Thyroid gland (tissue), 4 donors: ENCODE results near the gene DKK1. TPM values are rescaled to one million over a fixed set of nuclear protein-coding genes. Genes with fewer than 3 reads are reported as not detected.

Experiments used
- DNase-seq, 2 donors: peaks; one replicate each; pipeline ENCODE4 v3.0.0-alpha.2; 2019
- H3K27ac ChIP-seq, 3 donors: fragments of 200-600 bp; sonication (generic); 1 replicate in 2 of 3; 2 replicates in 1 of 3; pipeline ENCODE4 v1.5.1; 2016 to 2019; ENCODE audit warnings: mild to moderate bottlenecking in 1 of 3, moderate library complexity in 1 of 3
- H3K27me3 ChIP-seq: fragments of 200-600 bp; sonication (generic); one replicate; pipeline ENCODE4 v1.5.1; 2019
- H3K36me3 ChIP-seq, 2 donors: fragments of 200-600 bp; sonication (generic); one replicate each; pipeline ENCODE4 v1.5.1; 2016 to 2019
- H3K4me1 ChIP-seq, 2 donors: fragments of 200-600 bp; sonication (generic); one replicate each; pipeline ENCODE4 v1.5.1; 2017 to 2019
- H3K4me3 ChIP-seq, 3 donors: fragments of 200-600 bp; sonication (generic); replicated peaks in 1 of 3; 1 replicate in 2 of 3; 2 replicates in 1 of 3; pipeline ENCODE4 v1.5.1; 2016; ENCODE audit warnings: mild to moderate bottlenecking in 1 of 3
- H3K9me3 ChIP-seq: fragments of 200-600 bp; sonication (generic); one replicate; pipeline ENCODE4 v1.5.1; 2017
- POLR2A ChIP-seq, 2 donors: fragments of 450-650 bp; IDR thresholded peaks; one replicate each; pipeline ENCODE4 v1.6.1; 2017; ENCODE audit warnings: antibody characterized with exemption in 2 of 2, mild to moderate bottlenecking in 2 of 2, moderate library complexity in 1 of 2
- WGBS, 2 donors: methylation state at CpG; one replicate each; pipeline ENCODE4 v1.1.5; 2017; 5-methylcytosine and 5-hydroxymethylcytosine counted together
- intact Hi-C: fragments of 100-400 bp; cut with DNase I; formaldehyde crosslinking; loops from one replicate; pipeline ENCODE4 v1.15.1; 2023
- total RNA-seq, 4 donors: library from RNA; depleted of rRNA; stranded (reverse); fragments of >200 nt; gene quantifications; one replicate each; pipeline ENCODE4 v1.2.3, GENCODE V29; 2016
- TF ChIP-seq, protein P1 (sequence below), 6 experiments: fragments of 200-600 bp in 3 of 6; fragments of 450-650 bp in 3 of 6; sonication (generic) in 3 of 6; IDR thresholded peaks; one replicate each; pipeline ENCODE4 v1.5.1; 2016 to 2019; ENCODE audit warnings: antibody characterized with exemption in 6 of 6, mild to moderate bottlenecking in 2 of 6, inconsistent platforms in 1 of 6, moderate library complexity in 1 of 6

Gene DKK1
- total RNA-seq, 4 donors from 2014 or later, result 1.7 to 3.2 TPM; not detected in 2

DNA sequence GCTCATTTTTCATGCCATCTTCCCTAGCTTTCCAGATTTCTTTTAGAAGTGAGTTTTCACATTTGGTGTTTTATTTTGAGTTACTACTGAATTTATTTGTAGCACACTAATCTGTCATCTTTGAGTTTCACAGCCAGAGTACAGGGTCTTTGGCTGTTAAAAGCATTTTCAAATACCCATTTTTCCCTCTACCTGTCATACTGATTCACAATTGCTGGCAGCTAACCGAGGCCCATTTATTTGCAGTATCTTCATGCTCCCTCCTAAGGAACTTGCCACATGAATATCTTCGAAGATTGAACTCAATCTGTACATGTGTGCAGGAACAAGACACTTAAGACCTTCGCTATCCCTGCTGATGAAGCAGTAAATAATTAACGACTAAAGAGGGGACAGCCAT lies 44.8 kb upstream of the DKK1 start:
- Histone ChIP-seq H3K27ac (no peak overlapping the region), H3K27me3 (no peaks in the 10 kb centered on the region), H3K9me3 (no peaks in the 10 kb centered on the region), H3K4me1 (no peaks in the 10 kb centered on the region), H3K4me3 (no peak overlapping the region), H3K36me3 (no peaks in the 10 kb centered on the region)
- TF ChIP-seq, protein P1, sequence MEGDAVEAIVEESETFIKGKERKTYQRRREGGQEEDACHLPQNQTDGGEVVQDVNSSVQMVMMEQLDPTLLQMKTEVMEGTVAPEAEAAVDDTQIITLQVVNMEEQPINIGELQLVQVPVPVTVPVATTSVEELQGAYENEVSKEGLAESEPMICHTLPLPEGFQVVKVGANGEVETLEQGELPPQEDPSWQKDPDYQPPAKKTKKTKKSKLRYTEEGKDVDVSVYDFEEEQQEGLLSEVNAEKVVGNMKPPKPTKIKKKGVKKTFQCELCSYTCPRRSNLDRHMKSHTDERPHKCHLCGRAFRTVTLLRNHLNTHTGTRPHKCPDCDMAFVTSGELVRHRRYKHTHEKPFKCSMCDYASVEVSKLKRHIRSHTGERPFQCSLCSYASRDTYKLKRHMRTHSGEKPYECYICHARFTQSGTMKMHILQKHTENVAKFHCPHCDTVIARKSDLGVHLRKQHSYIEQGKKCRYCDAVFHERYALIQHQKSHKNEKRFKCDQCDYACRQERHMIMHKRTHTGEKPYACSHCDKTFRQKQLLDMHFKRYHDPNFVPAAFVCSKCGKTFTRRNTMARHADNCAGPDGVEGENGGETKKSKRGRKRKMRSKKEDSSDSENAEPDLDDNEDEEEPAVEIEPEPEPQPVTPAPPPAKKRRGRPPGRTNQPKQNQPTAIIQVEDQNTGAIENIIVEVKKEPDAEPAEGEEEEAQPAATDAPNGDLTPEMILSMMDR (IDR thresholded peaks at IDR 0.05), result no peak
- DNase-seq, result no peak
- intact Hi-C loops, result no loop called here
- 89 to 91% methylated on average over 4 of the region's 4 CpGs for WGBS, 2 donors

DNA sequence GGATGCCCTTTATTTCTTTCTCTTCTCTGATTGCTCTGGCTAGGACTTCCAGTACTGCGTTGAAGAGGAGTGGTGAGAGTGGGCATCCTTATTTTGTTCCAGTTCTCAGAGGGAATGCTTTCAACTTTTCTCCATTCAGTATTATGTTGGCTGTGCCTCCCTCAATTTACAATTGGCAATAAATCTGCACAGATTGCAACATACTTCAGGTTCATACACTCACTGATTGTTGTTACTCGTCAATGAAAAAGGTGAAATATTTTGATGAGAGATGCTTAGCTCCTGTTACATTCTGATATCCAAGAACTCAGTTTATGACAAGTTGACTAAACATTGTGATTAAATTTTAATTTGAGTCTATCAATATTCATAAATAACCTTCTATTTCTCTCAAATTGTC lies 37.9 kb upstream of the DKK1 start:
- no peak for DNase-seq
- no peaks in the 10 kb centered on the region for H3K9me3 ChIP-seq
- H3K27ac ChIP-seq, result no peak overlapping the region
- no peaks in the 10 kb centered on the region for H3K36me3 ChIP-seq
- no peaks in the 10 kb centered on the region for H3K27me3 ChIP-seq
- no peaks in the 10 kb centered on the region for H3K4me1 ChIP-seq
- no peak overlapping the region for H3K4me3 ChIP-seq
- TF ChIP-seq, protein P1 (IDR thresholded peaks at IDR 0.05), result no peak
- no peak for TF ChIP-seq POLR2A (IDR thresholded peaks at IDR 0.05)
- intact Hi-C loops, result no loop called here
- WGBS, 2 donors, result 74 to 91% methylated on average over 2 of the region's 2 CpGs

DNA sequence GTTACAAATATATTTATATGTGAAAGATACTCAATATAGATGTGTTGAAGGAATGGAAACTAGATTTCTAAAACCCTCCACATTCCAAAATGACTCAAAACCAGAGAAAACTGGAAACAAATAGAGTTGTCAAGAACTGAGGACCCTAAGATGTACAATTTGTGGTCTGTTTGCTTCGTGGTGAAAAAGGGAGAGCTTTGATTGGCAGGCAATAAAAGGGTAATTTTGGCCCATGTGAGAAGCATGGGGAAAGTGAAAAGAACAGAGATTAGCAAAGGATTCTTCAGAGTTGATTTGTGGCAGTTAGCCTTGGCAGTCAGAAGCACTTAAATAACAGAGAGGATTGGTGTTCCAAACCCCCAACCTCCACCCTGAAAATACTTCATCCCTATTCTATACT lies 37.1 kb upstream of the DKK1 start:
- H3K9me3 ChIP-seq, result no peaks in the 10 kb centered on the region
- WGBS, 2 donors, result 71 to 73% methylated on average over 1 of the region's 1 CpG

DNA sequence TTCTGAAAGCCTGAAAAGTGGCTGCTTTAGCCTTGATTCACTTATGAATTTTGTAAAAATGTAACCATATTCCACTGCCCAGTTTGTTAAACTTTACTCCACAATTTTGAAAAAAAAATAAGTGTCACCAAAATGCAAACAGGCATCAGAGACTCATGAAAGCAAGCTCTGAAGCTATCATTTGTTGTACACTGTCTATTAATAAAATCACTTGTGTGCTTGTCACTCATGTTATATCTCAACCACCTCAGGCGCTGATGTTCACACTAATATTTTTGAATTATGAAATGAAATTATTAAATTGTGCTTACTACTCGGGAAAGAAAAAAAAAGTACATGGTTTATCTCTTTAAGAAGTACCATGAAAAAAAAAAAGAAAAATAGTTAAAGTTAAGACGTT lies 34.5 kb upstream of the DKK1 start:
- Histone ChIP-seq H3K27me3 (no peaks in the 10 kb centered on the region), H3K4me1 (no peaks in the 10 kb centered on the region), H3K36me3 (no peaks in the 10 kb centered on the region), H3K9me3 (no peaks in the 10 kb centered on the region), H3K27ac (no peak overlapping the region), H3K4me3 (no peak overlapping the region)
- 52 to 66% methylated on average over 3 of the region's 3 CpGs for WGBS, 2 donors
- intact Hi-C loops, result no loop called here
- no peak for TF ChIP-seq POLR2A (IDR thresholded peaks at IDR 0.05)
- TF ChIP-seq, protein P1 (IDR thresholded peaks at IDR 0.05), result no peak
- DNase-seq, result no peak

More for the DNA sequence above, 37.1 kb upstream of the DKK1 start:
- H3K27ac ChIP-seq, result no peak overlapping the region
- H3K27me3 ChIP-seq, result no peaks in the 10 kb centered on the region
- intact Hi-C loops, result no loop called here
- TF ChIP-seq, protein P1 (IDR thresholded peaks at IDR 0.05), result no peak
- no peak for TF ChIP-seq POLR2A (IDR thresholded peaks at IDR 0.05)
- DNase-seq, result no peak
- H3K36me3 ChIP-seq, result no peaks in the 10 kb centered on the region
- H3K4me1 ChIP-seq, result no peaks in the 10 kb centered on the region
- H3K4me3 ChIP-seq, result no peak overlapping the region

DNA sequence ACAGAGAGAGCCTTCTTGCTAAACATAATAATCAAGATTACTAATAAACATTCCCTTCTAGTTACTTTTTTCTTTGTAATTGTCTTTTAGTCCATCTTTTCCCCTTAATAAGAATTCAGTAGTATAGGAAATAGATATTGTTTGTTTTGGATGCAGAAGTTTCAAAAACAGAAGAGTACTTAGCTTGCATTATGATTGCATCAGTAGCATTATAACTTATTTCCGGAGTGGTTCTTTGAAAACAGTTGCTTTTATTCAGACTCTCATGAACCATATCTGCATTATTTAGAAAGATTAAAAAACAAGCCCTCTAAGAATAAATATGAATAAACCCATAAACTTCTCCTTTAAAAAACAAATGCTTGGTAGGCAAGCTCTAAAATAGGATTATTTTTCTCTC lies 34.0 kb upstream of the DKK1 start:
- Histone ChIP-seq H3K36me3 (no peaks in the 10 kb centered on the region), H3K4me3 (no peak overlapping the region), H3K4me1 (no peaks in the 10 kb centered on the region), H3K9me3 (no peaks in the 10 kb centered on the region), H3K27ac (no peak overlapping the region), H3K27me3 (no peaks in the 10 kb centered on the region)
- intact Hi-C loops, result no loop called here
- DNase-seq, result no peak
- 81 to 82% methylated on average over 1 of the region's 1 CpG for WGBS, 2 donors
- no peak for TF ChIP-seq POLR2A (IDR thresholded peaks at IDR 0.05)
- TF ChIP-seq, protein P1 (IDR thresholded peaks at IDR 0.05), result no peak
